ENCODE results near the gene SEMA4B.

DNA sequence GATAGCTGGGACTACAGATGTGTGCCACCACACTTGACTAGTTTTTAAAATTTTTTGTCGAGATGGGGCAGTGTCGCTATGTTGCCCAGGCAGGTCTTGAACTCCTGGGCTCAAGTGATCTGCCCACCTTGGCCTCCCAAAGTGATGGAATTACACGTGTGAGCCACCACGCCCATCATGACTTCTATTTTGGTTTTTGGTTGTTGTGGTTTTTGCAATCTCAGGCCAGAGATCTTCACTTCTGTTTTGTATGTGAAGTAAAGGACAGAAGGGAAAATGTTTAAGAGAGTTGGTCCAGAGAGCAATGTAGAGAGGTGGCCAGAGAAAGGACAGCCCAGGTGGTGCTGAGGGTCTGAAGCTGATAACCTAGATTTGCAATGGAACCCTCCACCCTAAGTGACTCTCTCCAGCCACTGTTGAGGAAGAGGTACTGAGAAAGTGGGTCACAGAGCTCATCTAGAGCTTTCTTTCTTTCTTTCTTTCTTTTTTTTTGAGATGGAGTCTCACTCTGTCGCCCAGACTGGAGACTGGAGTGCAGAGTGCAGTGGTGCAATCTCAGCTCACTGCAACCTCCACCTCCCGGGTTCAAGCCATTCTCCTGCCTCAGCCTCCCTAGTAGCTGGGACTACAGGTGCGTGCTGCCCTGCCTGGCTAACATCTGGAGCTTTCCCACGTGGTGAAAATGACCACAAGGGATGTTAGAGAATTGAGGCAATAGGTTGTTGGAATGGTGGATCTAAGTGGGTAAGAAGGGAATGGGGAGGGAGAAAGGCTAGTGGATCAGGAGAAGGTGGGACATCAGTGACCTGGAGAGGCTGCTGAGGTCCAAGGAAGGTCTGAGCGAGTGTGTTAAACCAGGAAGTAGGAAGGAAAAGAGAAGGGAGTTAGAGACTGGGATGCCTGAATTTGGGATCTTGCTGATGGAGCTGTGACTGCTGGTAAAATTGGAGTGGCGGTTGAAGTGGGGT is 22.4 kb upstream of the SEMA4B start:
- TF ChIP-seq, protein P1, sequence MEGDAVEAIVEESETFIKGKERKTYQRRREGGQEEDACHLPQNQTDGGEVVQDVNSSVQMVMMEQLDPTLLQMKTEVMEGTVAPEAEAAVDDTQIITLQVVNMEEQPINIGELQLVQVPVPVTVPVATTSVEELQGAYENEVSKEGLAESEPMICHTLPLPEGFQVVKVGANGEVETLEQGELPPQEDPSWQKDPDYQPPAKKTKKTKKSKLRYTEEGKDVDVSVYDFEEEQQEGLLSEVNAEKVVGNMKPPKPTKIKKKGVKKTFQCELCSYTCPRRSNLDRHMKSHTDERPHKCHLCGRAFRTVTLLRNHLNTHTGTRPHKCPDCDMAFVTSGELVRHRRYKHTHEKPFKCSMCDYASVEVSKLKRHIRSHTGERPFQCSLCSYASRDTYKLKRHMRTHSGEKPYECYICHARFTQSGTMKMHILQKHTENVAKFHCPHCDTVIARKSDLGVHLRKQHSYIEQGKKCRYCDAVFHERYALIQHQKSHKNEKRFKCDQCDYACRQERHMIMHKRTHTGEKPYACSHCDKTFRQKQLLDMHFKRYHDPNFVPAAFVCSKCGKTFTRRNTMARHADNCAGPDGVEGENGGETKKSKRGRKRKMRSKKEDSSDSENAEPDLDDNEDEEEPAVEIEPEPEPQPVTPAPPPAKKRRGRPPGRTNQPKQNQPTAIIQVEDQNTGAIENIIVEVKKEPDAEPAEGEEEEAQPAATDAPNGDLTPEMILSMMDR (IDR thresholded peaks at IDR 0.05) = no peak
- TF ChIP-seq POLR2AphosphoS5 (IDR thresholded peaks at IDR 0.05) (no peak), POLR2A (IDR thresholded peaks at IDR 0.05) (no peak)
